Hepatocyte (in vitro differentiated cells): ENCODE measurements around the gene SDK1.

ENCODE experiments used
- CTCF ChIP-seq: fragments of 200-600 bp; sonication (generic); IDR thresholded peaks from 2 replicates; pipeline ENCODE4 v1.5.1; 2016; ENCODE audit warnings: antibody characterized with exemption, mild to moderate bottlenecking; ENCODE audit not compliant: poor library complexity
- EZH2 ChIP-seq: fragments of 200-600 bp; sonication (generic); IDR thresholded peaks from 2 replicates; pipeline ENCODE4 v1.6.1; 2016; ENCODE audit warnings: antibody characterized with exemption, mild to moderate bottlenecking, borderline replicate concordance
- EZH2phosphoT487 ChIP-seq: fragments of 200-600 bp; sonication (generic); IDR thresholded peaks from one replicate; pipeline ENCODE4 v1.6.1; 2018; ENCODE audit warnings: antibody characterized with exemption, mild to moderate bottlenecking, low read depth, moderate library complexity; ENCODE audit not compliant: unreplicated experiment, severe bottlenecking

DNA sequence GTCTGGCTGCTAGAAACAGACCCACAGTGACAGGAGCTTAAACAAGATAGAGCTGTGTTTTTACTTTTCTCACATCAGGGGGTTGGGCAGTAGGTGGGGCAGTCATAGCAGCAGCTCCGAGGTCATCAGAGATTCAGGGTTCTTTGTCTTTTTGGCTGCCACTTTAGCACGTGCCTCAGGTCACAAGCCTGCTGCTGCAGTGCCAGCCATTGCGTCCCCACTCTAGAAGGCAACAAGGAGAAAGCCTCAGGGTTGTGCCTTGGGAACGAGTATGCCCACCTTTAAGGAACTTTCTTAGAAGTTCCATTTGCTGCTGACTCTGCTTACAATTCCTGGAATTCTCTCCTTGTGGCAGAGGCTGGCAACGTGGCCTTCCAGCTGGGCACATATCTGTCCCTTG lies 720.4 kb downstream of the SDK1 start:
- TF ChIP-seq CTCF (no peak), EZH2phosphoT487 (no peak), EZH2 (no peak)
